Type B pancreatic cell (in vitro differentiated cells): Measurements from ENCODE around the gene CMTM5. TPM values are rescaled to one million over a fixed set of nuclear protein-coding genes. Genes with fewer than 3 reads are reported as not detected.

Source experiments
- DNase-seq: peaks from one replicate; pipeline ENCODE4 v3.0.0; 2021; ENCODE audit warnings: mixed read lengths; ENCODE audit not compliant: unreplicated experiment; ENCODE audit errors: extremely low spot score
- H3K27ac Mint-ChIP-seq: 2 replicates; pipeline ENCODE4 v1.8.0; 2021; ENCODE audit warnings: mild to moderate bottlenecking, mixed read lengths
- H3K27me3 Mint-ChIP-seq: 2 replicates; pipeline ENCODE4 v1.8.0; 2021; ENCODE audit warnings: mixed read lengths
- H3K36me3 Mint-ChIP-seq: 2 replicates; pipeline ENCODE4 v1.8.0; 2021; ENCODE audit warnings: mixed read lengths
- H3K4me1 Mint-ChIP-seq: one replicate; pipeline ENCODE4 v1.8.0; 2021; ENCODE audit warnings: mixed read lengths; ENCODE audit not compliant: unreplicated experiment
- H3K4me3 Mint-ChIP-seq: 2 replicates; pipeline ENCODE4 v1.8.0; 2021; ENCODE audit warnings: mild to moderate bottlenecking, mixed read lengths
- H3K9me3 Mint-ChIP-seq: 2 replicates; pipeline ENCODE4 v1.8.0; 2021; ENCODE audit warnings: mixed read lengths
- total RNA-seq: library from RNA; stranded (reverse); gene quantifications from 2 replicates; pipeline ENCODE4 v1.2.1, GENCODE V29; 2021; ENCODE audit warnings: low replicate concordance
- TF ChIP-seq, protein P1 (sequence below): fragments of 200-600 bp; sonication (generic); conservative IDR thresholded peaks from 2 replicates; pipeline ENCODE4 v1.5.0; 2021; ENCODE audit warnings: antibody characterized with exemption, mild to moderate bottlenecking

The CMTM5 gene
- total RNA-seq, 1 donor from 2014 or later: 0.19 TPM

DNA sequence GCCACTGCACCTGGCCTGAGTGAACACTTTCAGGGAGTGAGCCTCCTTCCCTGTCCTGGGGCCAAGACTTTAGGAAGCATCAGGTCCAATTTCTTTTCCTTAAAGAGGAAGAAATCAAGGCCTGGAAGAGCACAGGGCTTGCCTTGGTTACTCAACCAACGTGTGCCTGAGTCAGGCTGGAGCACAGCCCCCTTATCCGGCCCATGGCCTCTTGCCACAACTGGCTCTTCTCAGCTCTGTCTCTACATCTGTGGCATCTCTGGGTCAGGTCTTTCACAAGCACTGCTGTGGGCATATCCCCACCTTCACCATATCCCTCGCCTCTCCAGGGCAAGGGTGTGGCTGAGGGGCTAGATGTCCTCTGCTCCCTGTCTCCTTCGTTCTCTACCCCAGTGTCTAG, 24.4 kb downstream of the CMTM5 start:
- H3K4me3 Mint-ChIP-seq: no peak overlapping the region

DNA sequence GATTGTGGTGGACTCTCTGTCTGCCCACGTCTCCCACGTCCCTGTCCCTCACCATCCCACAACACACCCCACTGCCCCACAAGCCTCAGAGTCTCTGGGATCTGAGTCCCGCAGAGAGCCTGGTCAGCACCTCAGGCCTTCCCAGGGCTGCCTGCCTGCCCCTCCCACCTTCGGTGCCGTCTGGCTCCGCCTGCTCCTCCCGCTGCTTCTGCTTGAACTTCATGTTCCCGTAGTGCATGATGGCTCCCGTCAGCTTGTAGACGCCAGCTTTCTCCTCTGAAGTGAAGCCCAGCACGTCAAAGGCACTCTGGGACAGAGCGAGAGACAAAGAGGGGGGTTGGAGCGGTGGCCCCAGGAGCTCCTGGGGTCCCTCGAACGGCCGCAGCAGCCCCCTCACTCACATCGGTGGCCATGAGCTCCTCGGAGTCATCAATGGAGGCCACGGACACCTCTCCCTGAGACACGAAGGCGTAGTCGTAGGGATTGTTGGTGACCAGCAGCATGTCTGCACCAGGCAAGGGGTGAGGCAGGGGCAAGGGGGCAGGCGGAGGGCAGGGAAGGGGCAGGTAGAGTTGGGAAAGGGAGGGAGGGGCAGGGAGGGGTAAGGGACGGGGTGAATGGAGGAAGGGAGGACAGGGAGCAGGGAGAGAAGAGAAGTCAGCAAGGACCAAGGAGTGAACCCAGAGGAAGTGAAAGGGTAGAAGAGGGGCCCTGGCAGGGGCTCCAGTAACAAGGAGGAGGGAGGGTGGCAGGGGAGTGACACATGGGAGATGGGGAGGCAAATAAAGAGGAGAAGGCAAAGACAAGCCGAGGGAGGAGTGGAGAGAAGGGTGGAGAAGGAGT, 25.7 kb downstream of the CMTM5 start:
- DNase-seq: no peak
- no peaks in the 10 kb centered on the region for H3K9me3 Mint-ChIP-seq
- H3K36me3 Mint-ChIP-seq: no peaks in the 10 kb centered on the region
- TF ChIP-seq, protein P1, sequence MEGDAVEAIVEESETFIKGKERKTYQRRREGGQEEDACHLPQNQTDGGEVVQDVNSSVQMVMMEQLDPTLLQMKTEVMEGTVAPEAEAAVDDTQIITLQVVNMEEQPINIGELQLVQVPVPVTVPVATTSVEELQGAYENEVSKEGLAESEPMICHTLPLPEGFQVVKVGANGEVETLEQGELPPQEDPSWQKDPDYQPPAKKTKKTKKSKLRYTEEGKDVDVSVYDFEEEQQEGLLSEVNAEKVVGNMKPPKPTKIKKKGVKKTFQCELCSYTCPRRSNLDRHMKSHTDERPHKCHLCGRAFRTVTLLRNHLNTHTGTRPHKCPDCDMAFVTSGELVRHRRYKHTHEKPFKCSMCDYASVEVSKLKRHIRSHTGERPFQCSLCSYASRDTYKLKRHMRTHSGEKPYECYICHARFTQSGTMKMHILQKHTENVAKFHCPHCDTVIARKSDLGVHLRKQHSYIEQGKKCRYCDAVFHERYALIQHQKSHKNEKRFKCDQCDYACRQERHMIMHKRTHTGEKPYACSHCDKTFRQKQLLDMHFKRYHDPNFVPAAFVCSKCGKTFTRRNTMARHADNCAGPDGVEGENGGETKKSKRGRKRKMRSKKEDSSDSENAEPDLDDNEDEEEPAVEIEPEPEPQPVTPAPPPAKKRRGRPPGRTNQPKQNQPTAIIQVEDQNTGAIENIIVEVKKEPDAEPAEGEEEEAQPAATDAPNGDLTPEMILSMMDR: no peak
- H3K4me1 Mint-ChIP-seq: peaks cover 9% of the 10 kb centered on the region
- no peak overlapping the region for H3K27ac Mint-ChIP-seq
- peaks cover 26% of the 10 kb centered on the region for H3K27me3 Mint-ChIP-seq
- H3K4me3 Mint-ChIP-seq: no peak overlapping the region

More for the DNA sequence above, 24.4 kb downstream of the CMTM5 start:
- Mint-ChIP-seq H3K36me3 (no peaks in the 10 kb centered on the region), H3K4me1 (peaks cover 9% of the 10 kb centered on the region), H3K27ac (no peak overlapping the region), H3K9me3 (no peaks in the 10 kb centered on the region), H3K27me3 (peaks cover 20% of the 10 kb centered on the region)
- DNase-seq: no peak
- TF ChIP-seq, protein P1: no peak

DNA sequence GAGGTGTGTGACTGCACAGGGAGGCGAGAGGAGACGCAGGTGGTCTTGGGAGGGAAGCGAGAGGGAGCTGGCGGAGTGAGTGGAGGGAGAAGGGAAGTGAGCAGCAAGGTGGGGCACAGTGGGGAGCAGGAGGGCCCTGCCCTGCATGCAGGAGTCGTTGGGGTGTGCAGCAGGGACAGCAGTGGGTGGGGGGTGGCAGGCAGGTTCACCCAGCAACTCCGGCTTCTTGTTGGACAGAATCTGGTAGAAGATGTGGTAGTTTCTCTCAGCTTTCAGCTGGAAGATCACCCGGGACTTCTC, 26.2 kb downstream of the CMTM5 start:
- Mint-ChIP-seq H3K9me3 (no peaks in the 10 kb centered on the region), H3K27me3 (peaks cover 30% of the 10 kb centered on the region), H3K36me3 (no peaks in the 10 kb centered on the region), H3K4me1 (peaks cover 9% of the 10 kb centered on the region), H3K27ac (no peak overlapping the region), H3K4me3 (no peak overlapping the region)
- TF ChIP-seq, protein P1: no peak
- DNase-seq: no peak

DNA sequence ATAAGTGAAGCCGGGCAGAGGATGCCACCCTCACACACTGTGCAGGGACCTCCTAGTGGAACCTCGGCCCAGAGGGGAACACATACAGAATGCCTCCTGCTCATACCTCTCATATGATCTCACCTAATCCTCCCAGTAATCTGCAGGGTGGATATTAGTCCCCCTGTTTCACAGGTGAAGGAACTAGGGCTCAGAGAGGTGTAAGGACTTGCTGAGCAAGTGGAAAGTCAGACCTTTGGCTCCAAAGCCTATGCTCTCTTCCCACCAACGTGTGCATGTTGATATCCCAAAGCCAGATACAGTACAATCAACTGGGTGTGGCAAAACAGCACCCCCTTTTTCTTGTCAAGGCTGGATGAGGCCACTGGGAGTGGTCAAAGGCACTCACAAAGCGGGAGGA, 27.1 kb downstream of the CMTM5 start:
- no peaks in the 10 kb centered on the region for H3K36me3 Mint-ChIP-seq
- peaks cover 31% of the 10 kb centered on the region for H3K27me3 Mint-ChIP-seq
- H3K9me3 Mint-ChIP-seq: no peaks in the 10 kb centered on the region
- TF ChIP-seq, protein P1: no peak
- no peak for DNase-seq
- H3K27ac Mint-ChIP-seq: no peak overlapping the region
- peaks cover 9% of the 10 kb centered on the region for H3K4me1 Mint-ChIP-seq
- no peak overlapping the region for H3K4me3 Mint-ChIP-seq

DNA sequence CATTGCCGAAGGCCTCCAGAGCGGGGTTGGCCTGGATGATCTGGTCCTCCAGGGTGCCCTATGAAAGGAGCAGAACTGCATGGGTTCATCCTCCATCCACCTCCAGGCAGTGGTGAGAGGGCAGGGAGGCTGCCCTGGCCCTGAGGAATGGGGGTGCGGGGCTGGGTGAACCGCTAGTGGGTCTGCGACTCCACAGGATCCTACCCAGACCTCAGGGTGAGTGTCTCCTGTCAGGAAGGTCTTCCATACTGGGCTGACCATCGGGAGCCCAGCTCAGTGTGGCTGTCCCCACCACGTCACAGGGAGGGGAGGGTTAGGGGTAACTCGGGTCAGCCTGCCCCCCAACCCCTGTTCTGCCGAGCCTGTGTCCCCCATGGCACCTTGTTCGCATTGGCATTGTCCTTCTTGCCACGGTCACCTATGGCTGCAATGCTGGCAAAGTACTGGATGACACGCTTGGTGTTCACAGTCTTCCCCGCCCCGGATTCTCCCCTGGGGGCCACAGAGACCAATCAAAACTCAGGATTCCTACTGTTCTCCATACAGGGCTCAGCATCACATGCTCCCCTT, 27.6 kb downstream of the CMTM5 start:
- DNase-seq: no peak
- Mint-ChIP-seq H3K27ac (no peak overlapping the region), H3K4me1 (peaks cover 6% of the 10 kb centered on the region), H3K27me3 (peaks cover 32% of the 10 kb centered on the region), H3K9me3 (no peaks in the 10 kb centered on the region), H3K4me3 (no peak overlapping the region), H3K36me3 (no peaks in the 10 kb centered on the region)
- TF ChIP-seq, protein P1: no peak
